Activated CD4-positive, alpha-beta T cell treated with anti-CD3 and anti-CD28 coated beads for 24 hours (primary cell): ENCODE data around the gene ADAM30.
"Not testable (repeated sequence)": the region's sequence is repeated elsewhere in the genome, so short reads cannot be mapped to it uniquely, and the experiment has no call there.

Experiments
- DNase-seq, 2 donors: peaks; one replicate each; pipeline ENCODE4 v3.0.0-alpha.2; 2020; ENCODE audit warnings: low read depth in 2 of 2

Gene ADAM30

DNA sequence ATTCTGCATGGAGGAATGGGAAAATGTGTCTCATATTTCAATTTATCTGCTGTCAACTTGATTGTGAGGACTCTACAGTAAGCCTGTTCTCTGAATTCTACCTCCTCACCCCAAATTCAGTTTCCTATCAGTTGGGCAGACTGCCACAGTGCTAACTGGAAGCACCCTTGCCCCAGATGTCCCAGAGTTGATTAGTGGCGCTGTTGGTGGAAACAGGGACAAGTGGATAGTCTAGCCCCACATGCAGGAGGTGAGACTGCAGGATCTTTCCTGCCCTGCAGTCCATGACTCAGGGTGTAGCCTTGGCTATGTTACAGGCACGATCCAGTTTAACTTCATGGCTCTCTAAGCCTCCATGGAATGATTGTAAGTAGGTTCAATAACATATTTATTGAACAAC lies 22.1 kb downstream of the ADAM30 start:
- no peak for DNase-seq

DNA sequence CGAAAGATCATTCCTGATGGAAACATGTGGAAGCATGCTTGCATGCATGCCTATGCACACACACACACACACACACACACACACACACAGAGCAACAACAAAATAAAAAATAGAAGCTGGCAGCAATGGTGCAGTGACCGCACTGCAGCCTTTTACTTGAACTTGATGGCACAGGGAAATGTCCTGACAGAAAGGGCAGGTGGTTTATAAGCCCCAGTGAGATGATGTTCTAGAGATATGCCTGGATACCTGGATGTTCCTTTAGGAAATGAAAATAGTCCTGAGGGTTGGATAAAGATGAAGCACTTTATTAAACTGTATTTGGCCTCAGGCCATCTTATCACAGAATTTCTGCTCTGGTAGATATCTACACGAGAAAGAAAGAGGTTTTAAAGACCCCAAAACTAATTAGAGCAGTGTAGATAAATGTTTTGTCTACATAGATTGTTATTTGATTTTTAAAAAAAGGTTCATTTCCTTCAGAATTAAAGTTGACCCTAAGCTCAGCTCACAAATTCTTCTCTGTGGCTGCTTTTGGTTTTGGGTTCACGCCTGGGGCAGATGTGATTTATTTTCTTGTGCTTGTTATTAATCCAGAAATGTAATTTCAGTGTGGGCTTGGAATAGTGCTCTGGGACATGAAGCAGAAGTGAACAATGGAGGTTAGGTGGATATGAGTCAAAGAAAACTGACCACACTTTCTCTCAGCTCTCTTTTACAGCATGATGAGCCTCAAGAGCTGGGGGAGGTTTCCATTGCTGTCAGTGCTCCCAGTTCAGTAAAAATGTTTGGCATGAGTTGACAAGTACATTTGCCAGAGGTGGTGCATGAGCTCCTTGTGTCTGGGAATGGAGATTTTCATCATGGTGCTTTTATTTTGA lies 22.9 kb downstream of the ADAM30 start:
- no peak for DNase-seq

DNA sequence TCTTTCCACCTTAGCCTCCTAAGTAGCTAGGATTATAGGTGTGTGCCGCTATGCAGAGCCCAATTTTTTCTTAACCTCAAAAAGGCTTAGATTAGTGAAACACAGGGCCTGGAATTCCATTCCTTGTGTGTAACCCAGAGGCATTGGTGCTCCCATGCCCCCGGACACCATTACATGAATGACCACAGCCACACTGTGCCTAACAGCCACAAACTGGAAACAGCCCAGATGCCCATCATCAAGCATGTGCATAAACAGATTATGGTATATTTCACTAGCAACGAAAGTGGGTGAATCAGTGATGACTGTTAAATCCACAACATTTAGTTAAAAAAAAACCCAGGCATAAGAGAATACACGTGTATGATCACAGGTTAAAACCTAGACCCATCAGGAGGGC lies 24.4 kb downstream of the ADAM30 start:
- no peak for DNase-seq

DNA sequence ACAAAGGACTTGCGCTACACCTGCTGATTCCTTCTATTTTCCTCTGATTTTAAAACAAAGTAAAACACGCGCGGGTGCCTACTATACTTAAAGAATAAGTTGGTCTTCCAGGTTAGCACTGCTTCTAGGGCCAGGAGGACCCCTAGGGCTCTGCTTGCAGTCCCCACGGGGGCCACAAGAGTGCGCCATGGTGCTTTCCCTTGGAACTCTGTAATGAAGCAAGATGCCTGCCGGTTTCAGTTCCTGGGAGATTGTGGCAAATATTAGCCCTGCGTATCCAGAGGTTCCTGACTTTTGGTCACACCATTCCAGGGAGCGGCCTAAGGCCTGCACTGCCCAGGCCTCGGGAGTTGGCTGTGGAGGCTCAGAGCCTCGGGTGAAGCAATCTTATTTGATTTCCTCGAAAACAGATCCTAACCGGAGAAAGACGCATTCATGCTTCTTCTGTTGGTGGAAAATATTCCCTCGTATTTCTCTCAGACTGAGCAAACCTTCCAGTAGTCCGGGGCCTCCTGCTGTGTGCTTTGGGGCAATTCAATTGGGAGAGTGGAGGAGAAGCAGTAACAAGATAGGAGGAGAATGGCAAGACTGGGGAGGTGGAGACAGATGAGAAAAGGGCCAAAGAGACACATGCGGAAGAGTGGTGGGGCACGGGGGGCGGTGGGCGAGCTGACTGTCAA lies 25.3 kb downstream of the ADAM30 start:
- DNase-seq: peak; percentile 42 to 71

DNA sequence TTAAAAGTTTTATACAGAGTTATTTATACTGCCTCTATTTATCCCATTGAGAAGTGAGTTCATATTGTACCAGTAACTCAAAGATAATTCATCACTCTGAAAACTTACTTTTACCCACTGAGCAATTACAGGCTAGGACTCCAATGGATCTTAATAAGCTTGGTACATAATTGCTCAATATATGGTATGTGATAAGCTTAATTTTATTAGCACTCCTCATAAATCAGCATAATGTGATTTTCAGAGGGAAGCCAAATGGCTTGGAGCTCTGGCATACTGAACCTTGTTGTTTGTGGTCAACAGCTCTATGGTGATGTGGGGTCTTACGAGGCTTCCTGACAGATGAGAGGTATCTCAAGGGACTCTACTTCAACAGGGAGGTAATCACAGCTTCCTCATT lies 26.3 kb downstream of the ADAM30 start:
- no peak for DNase-seq

DNA sequence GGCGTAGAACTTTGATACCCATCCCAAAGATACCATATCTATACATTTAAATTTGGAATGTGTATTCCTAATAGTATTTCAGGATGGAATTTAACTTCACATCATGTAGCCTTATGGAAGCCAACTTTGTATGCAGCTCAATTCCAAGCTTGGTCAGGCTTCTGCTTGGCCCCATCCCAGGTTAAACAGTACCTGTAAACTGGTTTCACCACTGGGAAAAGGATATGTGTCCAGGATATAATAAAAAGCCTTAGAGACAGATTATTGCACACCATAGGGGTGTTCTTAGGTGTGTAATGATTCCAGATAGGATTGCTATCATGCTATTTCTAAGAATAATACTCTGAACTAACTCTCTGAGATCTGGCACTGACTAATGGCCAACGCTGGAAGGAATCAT lies 28.1 kb downstream of the ADAM30 start:
- DNase-seq: no peak

DNA sequence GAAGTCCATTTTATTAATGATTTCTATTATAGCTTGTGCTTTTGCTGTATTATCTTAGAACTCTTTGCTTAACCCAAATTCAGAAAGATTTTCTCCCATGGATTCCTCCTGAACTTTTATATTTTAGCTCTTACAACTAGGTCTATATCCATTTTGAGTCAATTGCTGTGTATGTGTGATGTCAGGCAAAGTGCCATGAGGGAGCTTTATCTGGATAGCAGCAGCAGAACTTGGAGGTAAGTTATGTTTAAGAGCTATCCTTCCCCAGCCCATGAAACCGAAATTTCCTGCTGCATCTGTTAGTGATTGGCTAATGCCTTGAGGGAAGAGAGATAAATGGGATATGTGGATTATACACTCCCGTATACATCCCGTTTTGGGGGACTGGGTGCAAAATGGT lies 29.9 kb downstream of the ADAM30 start:
- DNase-seq: no peak

DNA sequence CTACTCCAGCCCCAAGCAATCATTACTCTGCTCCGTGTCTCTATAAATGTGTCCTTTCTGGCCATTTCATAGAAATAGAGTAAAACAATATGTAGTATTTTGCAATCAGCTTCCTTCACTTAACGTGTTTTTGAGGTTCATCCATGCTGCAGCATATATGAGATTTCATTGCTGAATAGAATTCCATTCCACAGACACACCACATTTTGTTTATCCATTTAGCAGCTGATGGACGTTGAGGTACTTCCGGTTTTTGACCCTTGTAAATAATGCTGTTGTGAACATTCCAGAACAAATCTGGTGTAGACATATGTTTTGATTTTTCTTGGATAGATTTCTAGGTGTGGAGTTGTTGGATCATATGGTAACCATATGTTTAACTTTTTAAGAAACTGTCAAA lies 30.7 kb downstream of the ADAM30 start:
- no peak for DNase-seq

DNA sequence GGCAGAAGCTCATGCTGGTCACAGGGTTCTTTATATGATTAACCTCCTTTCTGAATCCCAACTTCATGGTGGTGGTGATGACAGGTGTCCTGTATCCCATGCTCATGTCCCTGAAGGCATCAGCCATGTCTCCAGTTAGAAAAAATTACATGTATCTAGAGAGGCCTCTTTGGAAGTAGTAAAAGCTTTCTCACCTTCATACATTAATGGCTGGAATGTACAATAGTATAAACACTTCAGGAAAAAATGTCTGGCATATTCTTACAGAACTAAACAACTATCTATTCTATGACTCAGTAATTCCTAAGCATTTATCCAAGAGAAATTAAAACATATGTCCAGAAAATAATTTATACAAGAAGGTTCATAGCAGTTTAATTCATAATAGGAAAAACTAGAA lies 34.0 kb downstream of the ADAM30 start:
- no peak for DNase-seq

DNA sequence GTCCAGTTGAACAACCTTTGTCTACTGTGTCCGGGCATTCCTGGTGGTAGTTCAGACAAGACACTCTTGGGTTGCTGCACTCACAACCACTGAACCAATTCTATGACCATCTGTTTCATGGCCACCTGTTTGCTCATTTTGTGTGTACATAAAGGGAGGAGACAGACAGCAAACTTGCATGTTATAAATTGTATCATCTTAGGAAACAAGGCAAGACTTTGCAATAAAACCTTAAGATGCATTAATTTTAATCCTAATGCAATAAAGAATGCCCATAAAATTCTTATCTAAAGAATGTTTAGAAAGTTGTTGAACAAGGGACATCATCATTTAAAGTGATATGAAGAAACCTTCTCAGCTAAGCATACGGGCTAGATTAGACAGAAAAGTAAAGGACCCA lies 34.8 kb downstream of the ADAM30 start:
- no peak for DNase-seq

DNA sequence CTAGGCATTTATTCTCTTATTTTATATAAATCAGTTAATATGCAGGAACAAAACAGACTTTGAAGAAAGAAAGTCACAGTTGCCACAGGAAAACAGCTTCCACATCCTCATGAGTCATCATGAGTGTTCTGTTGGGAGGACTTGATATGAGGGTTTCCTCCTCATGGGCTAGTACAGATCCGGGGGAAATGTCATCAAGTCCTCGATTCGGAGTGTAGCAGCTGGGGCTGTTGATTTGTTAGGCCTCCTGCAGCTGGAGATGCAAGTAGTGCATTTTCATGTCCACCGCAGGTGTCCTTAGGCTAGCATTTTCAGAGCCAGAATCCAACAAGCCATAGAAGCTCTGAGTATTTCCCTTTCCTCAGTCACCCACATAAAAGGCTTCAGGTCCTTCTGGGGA lies 36.7 kb downstream of the ADAM30 start:
- DNase-seq: no peak

DNA sequence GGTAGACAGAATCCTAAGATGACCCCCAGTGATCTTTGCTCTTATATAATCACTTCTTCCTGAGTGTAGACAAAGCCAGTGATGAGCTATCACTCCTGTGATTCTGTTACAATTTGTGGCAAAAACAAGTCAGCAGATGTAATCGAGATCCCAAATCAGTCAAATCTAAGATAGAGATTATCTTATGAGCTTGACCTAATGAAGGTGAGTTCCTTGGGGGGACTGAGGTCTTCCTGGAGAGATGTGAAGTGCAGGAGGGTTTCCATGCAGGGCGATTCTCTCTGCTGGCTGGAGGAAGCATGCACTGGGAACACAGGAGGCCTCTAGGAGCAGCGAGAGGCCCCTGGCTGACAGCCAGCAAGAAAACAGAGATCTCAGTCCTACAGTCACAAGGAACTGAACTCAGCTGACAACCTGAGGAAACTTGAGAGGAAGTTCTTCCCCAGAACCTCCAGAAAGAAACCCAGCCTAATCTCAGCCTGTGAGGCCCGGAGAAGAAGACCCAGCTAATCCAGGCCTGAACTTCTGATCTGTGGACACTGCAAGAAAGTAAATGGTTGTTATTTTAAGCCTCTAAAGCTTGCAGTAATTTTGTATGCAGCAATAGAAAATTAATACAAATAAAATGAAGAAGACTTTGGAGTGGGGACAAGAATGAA lies 37.6 kb downstream of the ADAM30 start:
- DNase-seq: not testable (repeated sequence)

DNA sequence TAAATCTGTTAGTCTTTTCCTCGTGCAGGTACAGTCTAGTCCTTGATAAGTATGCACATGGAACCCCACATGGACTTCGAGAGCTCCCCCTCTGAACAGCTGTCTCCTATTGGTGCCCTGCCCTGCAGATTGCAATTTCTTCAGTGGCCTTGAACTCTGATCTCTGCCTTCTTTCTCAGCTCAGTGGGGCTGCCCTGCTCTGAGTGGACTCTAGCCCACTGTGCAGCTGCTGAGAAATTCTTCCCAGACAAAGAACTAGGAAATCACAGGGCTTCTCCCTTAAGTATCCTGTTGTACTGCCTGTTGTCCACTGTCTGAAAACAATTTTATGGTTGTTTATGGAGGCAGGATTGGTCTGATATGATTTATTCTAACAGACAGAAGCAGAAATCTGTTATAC lies 38.2 kb downstream of the ADAM30 start:
- no peak for DNase-seq

DNA sequence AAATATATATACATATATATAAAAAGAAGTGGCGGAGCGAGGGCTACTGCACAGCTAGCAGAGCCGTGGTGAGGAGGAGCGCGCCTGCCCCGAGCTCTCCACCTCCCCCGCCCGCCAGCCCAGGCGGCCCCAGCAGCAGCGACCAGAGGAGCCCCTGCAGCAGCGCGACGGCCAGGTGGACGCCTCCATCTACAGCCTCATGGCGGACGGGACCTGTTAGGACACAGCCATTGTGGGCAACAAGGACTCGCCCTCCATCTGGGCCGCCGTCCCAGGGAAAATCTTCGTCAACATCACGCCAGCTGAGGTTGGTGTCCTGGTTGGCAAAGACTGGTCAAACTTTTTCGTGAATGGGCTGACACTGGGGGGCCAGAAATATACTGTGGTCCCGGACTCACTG lies 43.2 kb downstream of the ADAM30 start:
- no peak for DNase-seq

DNA sequence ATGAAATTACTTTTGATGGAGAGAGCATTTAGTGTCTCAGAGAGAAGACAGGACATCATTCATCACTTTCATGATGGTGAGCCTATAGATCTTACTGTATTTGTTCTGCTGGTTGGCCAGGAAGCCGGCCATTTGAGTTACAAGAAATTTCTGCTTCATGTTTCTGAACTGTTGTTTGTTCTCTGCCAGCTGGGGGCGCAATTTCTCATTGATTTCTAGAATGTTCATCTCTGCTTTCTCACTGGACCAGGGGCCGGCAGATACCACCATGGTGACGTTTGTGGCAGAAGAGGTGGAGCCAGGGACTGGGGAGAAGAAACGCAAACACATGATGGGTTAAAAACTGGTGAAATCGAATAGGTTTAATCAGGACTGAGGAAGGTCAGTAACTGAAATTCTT lies 52.1 kb downstream of the ADAM30 start:
- DNase-seq: not testable (repeated sequence)
